Panc1 (cell line): ENCODE measurements around the gene TOR2A. TPM values are rescaled to one million over a fixed set of nuclear protein-coding genes. Genes with fewer than 3 reads are reported as not detected.

Experiments
- ATAC-seq: fragments of 200-7000 bp; cut with Tn5 transposase; 2 replicates; pipeline ENCODE4 v1.9.1; 2020; ENCODE audit warnings: mild to moderate bottlenecking, moderate library complexity
- BruUV-seq: library from RNA; stranded (reverse); fragments of 400-500 nt; replicated peaks from 2 replicates; lab custom pipeline; 2021; lab: Mats Ljungman, UMichigan
- CTCF ChIA-PET: fragments of 300-600 bp; sonication (Branson Sonifier 250); formaldehyde crosslinking; loops from one replicate; lab custom pipeline; 2022; ENCODE audit warnings: antibody characterized with exemption; lab: Charles Lee
- POLR2A ChIA-PET: fragments of 300-600 bp; sonication (Branson Sonifier 250); formaldehyde crosslinking; loops from one replicate; lab custom pipeline; 2022; ENCODE audit warnings: antibody characterized with exemption; lab: Charles Lee
- DNase-seq: peaks from one replicate; pipeline ENCODE4 v3.0.0-alpha.2; 2010; ENCODE audit warnings: low read depth, low spot score
- H3K27ac ChIP-seq: 2 replicates; pipeline ENCODE4 v1.5.1; 2011; ENCODE audit warnings: mild to moderate bottlenecking, low read length, inconsistent platforms
- H3K27me3 ChIP-seq: fragments of 200-500 bp; sonication (Bioruptor generic); 2 replicates; pipeline ENCODE4 v1.6.0; 2014; ENCODE audit warnings: low read length, inconsistent platforms; ENCODE audit not compliant: control insufficient read depth, insufficient read depth
- H3K36me3 ChIP-seq: fragments of 200-500 bp; sonication (Bioruptor generic); 2 replicates; pipeline ENCODE4 v1.5.1; 2014; ENCODE audit warnings: inconsistent platforms, mild to moderate bottlenecking, low read length, moderate library complexity; ENCODE audit not compliant: control insufficient read depth, insufficient read depth
- H3K4me1 ChIP-seq: 2 replicates; pipeline ENCODE4 v1.5.1; 2011; ENCODE audit warnings: inconsistent platforms, mild to moderate bottlenecking, low read length, moderate library complexity; ENCODE audit not compliant: control insufficient read depth, insufficient read depth
- H3K4me3 ChIP-seq, 2 experiments: 2 replicates each; pipeline ENCODE4 v1.5.1; 2011 to 2012; ENCODE audit warnings: low read depth in 2 of 2, low read length in 2 of 2, mild to moderate bottlenecking in 2 of 2, inconsistent platforms in 1 of 2, moderate library complexity in 1 of 2
- H3K9me3 ChIP-seq: fragments of 200-500 bp; sonication (Bioruptor generic); 2 replicates; pipeline ENCODE4 v1.5.1; 2014; ENCODE audit warnings: low read depth, mild to moderate bottlenecking, inconsistent platforms, low read length, moderate library complexity; ENCODE audit not compliant: control insufficient read depth, insufficient read depth
- POLR2AphosphoS5 ChIP-seq: IDR thresholded peaks from 2 replicates; pipeline ENCODE4 v1.6.1; 2012; ENCODE audit warnings: mild to moderate bottlenecking, low read depth, low read length, moderate library complexity
- SIN3A ChIP-seq: IDR thresholded peaks from 2 replicates; pipeline ENCODE4 v1.6.1; 2012; ENCODE audit warnings: low read depth, mild to moderate bottlenecking, low read length, moderate library complexity, borderline replicate concordance; ENCODE audit not compliant: insufficient read depth
- TCF7L2 ChIP-seq: IDR thresholded peaks from 2 replicates; pipeline ENCODE4 v1.6.1; 2011; ENCODE audit warnings: mild to moderate bottlenecking, low read depth, low read length, inconsistent platforms
- in situ Hi-C: cut with HindIII; loops from 2 replicates; pipeline ENCODE4 v1.10.0; 2016; ENCODE audit warnings: low sequenced_read_pairs, low pct_unique_long_range_greater_than_20kb
- intact Hi-C: fragments of 100-400 bp; cut with micrococcal nuclease; formaldehyde crosslinking; loops from one replicate; pipeline ENCODE4 v1.10.0; 2022; ENCODE audit not compliant: unreplicated experiment
- total RNA-seq: library from RNA; stranded (reverse); gene quantifications from one replicate; pipeline ENCODE4 v1.2.1, GENCODE V29; 2021; ENCODE audit not compliant: unreplicated experiment
- TF ChIP-seq, protein P1 (sequence below), 2 experiments: IDR thresholded peaks; 2 replicates each; pipeline ENCODE4 v1.6.1; 2011 to 2012; ENCODE audit warnings: low read depth in 2 of 2, control low read depth in 1 of 2, low read length in 1 of 2, mild to moderate bottlenecking in 1 of 2, moderate library complexity in 1 of 2; ENCODE audit not compliant: insufficient read depth in 1 of 2
- TF ChIP-seq, protein P2 (sequence below): fragments of 450-650 bp; IDR thresholded peaks from 2 replicates; pipeline ENCODE4 v1.5.1; 2017; ENCODE audit warnings: mild to moderate bottlenecking

Gene TOR2A
- total RNA-seq, 1 experiment from 2014 or later, result 8.2 TPM

DNA sequence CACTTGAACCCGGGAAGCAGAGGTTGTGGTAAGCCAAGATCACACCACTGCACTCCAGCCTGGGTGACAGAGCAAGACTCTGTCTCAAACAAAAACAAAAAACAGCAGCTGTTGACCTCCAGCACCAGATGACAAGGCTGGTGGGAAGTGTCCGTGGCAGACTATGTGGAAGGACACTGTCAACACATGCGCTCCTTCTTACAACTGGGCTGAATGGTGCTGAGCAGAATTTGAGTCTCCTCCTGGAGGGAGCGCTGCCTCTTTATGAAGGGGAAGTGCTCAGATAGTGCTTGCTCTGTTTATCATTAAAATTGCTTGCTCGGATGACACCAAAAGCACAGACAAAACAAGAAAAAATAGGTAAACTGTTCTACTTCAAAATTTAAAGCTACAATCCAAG, 37.5 kb downstream of the TOR2A start:
- CTCF ChIA-PET, result no interaction called here
- H3K9me3 ChIP-seq, result no peaks in the 10 kb centered on the region
- in situ Hi-C loops (no loop called here), intact Hi-C loops (no loop called here)
- no peak for DNase-seq
- no TSS peak for BruUV-seq
- no peaks in the 10 kb centered on the region for H3K27me3 ChIP-seq
- TF ChIP-seq TCF7L2 (no peak), SIN3A (no peak), POLR2AphosphoS5 (no peak)
- TF ChIP-seq, protein P1, sequence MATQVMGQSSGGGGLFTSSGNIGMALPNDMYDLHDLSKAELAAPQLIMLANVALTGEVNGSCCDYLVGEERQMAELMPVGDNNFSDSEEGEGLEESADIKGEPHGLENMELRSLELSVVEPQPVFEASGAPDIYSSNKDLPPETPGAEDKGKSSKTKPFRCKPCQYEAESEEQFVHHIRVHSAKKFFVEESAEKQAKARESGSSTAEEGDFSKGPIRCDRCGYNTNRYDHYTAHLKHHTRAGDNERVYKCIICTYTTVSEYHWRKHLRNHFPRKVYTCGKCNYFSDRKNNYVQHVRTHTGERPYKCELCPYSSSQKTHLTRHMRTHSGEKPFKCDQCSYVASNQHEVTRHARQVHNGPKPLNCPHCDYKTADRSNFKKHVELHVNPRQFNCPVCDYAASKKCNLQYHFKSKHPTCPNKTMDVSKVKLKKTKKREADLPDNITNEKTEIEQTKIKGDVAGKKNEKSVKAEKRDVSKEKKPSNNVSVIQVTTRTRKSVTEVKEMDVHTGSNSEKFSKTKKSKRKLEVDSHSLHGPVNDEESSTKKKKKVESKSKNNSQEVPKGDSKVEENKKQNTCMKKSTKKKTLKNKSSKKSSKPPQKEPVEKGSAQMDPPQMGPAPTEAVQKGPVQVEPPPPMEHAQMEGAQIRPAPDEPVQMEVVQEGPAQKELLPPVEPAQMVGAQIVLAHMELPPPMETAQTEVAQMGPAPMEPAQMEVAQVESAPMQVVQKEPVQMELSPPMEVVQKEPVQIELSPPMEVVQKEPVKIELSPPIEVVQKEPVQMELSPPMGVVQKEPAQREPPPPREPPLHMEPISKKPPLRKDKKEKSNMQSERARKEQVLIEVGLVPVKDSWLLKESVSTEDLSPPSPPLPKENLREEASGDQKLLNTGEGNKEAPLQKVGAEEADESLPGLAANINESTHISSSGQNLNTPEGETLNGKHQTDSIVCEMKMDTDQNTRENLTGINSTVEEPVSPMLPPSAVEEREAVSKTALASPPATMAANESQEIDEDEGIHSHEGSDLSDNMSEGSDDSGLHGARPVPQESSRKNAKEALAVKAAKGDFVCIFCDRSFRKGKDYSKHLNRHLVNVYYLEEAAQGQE (IDR thresholded peaks at IDR 0.05; ENCODE audit: insufficient read depth in 1 of 2, low read depth in 2 of 2, low read length in 1 of 2), result no peak
- TF ChIP-seq, protein P2, sequence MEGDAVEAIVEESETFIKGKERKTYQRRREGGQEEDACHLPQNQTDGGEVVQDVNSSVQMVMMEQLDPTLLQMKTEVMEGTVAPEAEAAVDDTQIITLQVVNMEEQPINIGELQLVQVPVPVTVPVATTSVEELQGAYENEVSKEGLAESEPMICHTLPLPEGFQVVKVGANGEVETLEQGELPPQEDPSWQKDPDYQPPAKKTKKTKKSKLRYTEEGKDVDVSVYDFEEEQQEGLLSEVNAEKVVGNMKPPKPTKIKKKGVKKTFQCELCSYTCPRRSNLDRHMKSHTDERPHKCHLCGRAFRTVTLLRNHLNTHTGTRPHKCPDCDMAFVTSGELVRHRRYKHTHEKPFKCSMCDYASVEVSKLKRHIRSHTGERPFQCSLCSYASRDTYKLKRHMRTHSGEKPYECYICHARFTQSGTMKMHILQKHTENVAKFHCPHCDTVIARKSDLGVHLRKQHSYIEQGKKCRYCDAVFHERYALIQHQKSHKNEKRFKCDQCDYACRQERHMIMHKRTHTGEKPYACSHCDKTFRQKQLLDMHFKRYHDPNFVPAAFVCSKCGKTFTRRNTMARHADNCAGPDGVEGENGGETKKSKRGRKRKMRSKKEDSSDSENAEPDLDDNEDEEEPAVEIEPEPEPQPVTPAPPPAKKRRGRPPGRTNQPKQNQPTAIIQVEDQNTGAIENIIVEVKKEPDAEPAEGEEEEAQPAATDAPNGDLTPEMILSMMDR, result no peak
- no peak overlapping the region for H3K4me3 ChIP-seq
- POLR2A ChIA-PET, result no interaction called here
- no peak overlapping the region for H3K27ac ChIP-seq
- no peaks in the 10 kb centered on the region for H3K36me3 ChIP-seq
- H3K4me1 ChIP-seq, result no peaks in the 10 kb centered on the region
- ATAC-seq, result no peak

DNA sequence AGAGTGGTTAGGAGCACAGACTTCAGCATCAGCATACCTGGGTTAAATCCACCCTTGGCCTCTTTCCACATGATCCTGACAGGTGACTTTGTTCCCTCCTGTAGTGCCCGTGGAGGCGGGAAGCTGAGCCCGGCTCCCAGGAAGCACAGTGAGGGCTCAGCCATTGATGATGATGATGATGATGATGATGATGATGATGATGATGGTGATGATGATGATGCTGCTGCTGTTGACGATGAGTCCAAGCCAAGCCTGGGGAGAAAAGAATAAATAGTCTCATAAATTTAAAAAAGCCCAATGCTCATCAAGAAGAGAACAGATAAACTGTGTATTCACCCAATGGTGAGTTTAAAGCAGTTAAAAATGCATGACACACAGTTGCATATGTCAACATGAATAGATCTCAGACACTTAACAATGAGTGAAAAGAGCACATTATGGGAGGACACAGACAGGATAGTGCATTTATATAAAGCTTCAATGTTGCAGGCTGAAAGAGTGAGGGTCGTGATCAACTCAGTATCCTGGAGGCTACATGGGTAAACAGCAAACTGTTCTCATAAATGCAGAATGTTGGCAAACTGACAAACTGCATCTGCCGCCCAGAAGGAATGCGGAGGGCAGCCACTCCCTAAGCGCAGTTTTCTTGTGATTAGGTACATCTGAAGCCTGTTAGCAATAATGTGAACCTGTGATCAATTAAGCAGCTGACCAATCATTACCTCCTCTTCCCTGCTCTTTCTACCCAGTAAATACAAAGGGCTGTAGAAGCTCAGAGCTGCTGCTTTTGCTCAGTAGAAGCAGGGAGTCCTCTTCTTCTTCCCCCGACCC, 40.0 kb downstream of the TOR2A start:
- no peak overlapping the region for H3K4me3 ChIP-seq
- ChIA-PET CTCF (no interaction called here), POLR2A (interaction anchor here (0.6 kb wide), 1 partner anchor 133 kb away, joined by 3 read pairs; no protein-coding TSS in a partner anchor)
- TF ChIP-seq, protein P1 (IDR thresholded peaks at IDR 0.05; ENCODE audit: insufficient read depth in 1 of 2, low read depth in 2 of 2, low read length in 1 of 2), result no peak
- TF ChIP-seq TCF7L2 (no peak), POLR2AphosphoS5 (no peak), SIN3A (no peak)
- TF ChIP-seq, protein P2, result no peak
- H3K27ac ChIP-seq, result no peak overlapping the region
- ATAC-seq, result no peak
- in situ Hi-C loops, result no loop called here
- no peaks in the 10 kb centered on the region for H3K9me3 ChIP-seq
- no peak for DNase-seq
- H3K36me3 ChIP-seq, result no peaks in the 10 kb centered on the region
- no peaks in the 10 kb centered on the region for H3K27me3 ChIP-seq
- intact Hi-C loops, result no loop called here
- no peaks in the 10 kb centered on the region for H3K4me1 ChIP-seq
- no TSS peak for BruUV-seq
